ENCODE measurements around the gene SHE.

- TF ChIP-seq CTCF (IDR thresholded peaks at IDR 0.05) (no peak), POLR2A (IDR thresholded peaks at IDR 0.05) (no peak)
These were observed 47.1 kb upstream of the SHE start for GRCh38 chr1:154549202-154549770.
